ENCODE data around the gene AMBP.

The AMBP gene

DNA sequence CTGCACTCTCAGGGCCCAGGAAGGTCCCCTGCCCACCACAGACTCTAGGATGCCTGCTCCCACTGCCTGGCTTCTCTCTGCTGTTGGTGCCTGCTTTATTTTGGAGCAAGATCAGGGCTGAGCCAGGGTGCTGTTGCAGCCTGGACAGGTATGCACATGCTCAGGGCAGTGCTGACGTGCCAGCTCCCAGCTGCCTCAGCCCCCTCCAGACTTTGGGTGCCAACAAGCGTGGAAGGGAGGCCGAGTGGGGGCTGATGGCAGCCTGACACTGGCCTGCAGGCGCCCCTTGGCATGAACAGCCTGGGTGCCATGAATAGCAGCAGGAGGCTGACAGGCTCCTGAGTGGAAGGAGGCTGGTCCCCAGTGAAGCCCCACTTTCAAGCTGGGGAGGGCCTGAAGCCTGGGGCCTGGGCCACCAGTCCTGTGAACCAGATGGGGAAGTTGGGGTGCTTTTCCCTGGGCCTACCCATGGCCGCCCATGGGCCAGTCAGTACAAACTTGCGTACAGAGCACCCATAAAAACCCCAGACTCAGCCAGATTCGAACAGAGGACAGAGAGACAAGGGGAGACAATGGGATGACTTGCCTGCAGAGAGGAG lies 6.8 kb downstream of the AMBP start:
- no peak for DNase-seq

DNA sequence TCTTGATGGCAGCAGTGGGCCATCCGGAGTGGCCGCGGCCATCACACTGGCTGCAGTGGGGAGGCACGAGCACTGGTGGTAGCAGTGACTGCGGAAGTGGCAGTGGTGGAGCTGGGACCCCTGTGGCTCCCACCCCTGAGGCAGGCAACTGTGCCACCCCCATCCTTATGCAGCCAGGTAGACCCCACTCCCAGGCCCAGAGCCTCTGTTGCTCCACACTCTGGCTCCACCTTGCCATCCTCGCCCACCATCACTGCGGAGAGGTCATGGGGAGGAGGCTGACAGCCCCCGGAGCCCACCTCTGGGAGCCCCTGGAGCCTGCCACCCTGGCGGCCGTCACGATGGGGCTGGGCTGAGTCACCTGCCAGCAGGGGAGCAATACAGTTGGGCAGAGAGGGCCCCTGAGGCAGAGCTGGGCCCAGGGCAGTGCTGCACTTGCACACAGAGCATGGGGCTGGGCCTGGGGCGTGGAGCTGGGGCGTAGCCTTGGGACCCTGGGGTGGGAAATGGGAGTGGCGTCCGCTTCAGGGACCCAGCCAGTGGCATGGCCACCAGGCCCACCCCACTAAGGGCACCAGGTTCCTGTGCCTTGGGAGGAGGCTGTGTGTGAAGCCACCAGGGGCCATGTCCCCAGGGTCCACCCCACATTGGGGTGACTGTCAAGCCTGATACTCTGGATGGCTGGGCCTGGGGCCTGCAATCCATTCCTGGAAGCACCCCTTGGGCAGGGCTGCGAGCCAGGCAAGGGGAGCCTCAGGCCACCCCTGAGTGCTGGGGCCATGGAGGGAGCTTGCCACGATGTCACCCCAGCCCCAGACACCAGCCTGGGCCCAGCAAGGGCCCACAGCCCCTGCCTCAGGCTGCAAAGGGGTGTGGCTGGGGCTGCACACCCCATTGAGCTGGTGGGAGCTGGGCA lies 7.7 kb downstream of the AMBP start:
- DNase-seq, result no peak

DNA sequence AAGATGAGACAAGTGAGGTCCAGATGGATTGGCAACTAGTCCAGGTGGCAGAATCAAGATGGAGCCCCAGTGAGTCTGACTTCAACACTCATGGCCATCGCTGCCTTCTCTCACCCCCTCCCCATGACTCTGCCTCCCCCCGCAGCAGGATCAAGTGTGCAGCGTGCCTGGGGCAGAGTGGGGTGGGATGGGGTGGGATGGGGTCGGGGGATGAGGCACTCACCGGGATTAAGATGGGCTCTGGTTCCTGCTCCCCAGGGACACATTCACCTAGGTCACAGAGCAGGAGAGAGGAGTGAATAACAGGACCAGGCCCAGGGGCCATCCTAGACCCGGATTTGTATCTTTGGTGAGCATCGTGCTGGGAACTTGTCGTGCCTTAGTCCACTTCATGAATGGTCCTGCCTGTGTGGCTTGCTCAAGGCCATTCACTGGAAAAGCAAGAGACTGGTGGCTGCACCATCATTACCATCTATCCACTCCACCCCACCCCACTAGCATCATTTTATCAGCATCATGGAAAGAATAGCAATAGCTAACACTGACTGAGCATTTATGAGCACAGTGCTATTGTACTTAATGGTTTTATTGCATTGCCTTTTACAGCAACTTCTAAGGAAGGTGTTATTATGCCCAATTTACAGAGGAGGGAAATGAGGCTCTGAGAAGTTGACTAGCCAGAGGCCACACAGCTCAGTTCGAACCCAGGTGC lies 8.5 kb downstream of the AMBP start:
- DNase-seq, result no peak

DNA sequence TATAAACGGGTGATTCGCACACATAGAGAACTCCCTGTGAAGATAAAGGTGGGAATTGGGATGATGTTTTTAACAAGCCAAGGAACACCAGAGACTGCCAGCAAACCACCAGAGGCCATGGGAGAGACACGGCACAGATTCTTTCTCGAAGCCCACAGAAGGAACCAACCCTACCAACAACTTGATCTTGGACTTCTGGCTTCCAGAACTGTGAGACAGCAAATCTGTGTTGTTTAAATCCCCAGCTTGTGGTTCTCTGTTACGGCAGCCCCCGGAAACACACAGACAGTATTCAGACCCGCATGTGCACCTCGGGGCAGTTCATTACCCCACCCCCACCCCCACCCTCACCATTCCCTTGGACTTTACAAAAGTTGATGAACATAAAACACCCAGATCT lies 12.8 kb downstream of the AMBP start:
- no peak for DNase-seq

DNA sequence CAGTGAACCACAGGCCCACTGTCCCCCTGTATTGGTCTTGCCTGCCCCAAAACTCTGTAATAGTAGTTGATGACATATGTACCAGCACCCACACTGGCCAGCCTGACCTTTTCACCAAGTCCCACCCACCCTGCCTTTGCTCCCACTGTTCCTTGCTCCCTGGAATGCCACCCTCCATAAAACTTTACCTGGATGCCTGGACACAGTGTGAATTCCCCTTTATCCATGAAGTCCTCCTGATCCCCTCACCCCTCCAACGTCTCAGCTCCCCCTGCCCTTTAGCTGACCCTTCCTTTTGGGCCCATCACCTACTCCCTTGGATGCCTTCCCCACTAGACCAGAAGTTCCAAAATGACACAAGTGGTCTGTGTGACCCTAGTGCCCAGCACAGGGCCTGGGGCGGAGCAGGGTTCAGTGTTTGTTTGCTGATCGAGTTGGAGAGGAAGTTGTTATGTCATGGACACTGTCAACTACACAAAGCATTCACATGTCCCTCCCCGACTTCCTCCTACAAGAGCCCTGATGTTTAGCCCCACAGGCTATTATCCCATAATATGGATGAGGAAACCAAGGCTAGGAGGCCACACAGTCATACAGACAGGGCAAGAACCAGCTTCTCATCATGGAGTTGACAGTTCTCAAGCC lies 16.1 kb downstream of the AMBP start:
- DNase-seq, result no peak

DNA sequence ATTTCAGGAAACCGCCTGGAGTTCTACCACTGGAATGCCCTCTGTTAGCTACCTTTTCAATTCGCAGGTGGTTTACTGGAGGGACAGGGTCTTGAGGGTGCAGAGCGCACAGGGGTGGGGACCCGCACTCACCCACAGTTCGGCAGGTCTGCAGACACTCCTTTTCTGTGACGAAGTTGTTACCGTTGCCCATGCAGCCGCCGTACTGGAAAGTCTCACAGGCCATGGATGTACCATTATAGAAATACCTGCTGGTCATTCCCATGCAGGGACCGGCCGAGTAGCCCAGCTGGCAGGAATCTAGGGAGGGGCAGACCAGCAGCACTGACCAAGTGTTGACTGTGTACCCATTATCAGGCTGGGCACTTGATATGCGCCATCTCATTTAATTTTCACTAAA lies 16.8 kb downstream of the AMBP start:
- DNase-seq, result no peak

DNA sequence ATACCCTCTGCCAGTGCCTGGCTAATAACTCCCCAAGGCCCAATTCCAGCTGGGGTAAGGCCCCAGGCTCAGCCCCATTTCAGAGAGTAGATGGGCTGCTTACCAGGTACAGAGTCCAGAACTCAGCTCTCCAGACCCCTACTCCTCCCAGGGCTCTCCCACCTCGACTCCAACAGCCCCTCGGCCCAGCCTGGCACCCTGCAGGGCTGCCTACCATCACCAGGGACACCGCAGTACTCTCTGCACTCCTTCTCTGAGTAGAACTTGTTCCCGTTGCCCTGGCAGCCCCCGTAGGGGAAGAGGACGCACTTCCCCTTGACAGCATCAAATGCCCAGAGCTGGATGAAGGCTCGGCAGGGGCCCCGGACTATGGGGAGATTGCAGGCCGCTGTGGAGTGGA lies 17.4 kb downstream of the AMBP start:
- no peak for DNase-seq

DNA sequence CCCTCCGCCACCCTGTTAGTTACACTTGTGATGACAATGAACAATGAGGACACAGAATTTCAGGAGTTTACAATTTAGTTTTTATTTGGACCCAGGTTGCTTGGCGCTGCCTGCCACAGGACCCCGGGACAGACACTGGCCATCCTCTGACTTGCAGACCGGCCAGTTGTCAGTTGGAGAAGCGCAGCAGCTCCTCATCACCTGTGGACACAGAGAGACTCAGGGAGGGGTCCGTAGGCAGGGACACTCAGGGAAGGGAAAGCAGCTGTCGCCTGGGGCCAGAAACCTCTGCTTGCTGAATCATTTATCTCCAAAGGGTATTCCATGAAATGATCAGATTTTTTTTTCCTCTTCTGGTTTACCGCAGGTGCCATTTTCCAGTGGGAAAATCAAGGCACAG lies 18.0 kb downstream of the AMBP start:
- no peak for DNase-seq

DNA sequence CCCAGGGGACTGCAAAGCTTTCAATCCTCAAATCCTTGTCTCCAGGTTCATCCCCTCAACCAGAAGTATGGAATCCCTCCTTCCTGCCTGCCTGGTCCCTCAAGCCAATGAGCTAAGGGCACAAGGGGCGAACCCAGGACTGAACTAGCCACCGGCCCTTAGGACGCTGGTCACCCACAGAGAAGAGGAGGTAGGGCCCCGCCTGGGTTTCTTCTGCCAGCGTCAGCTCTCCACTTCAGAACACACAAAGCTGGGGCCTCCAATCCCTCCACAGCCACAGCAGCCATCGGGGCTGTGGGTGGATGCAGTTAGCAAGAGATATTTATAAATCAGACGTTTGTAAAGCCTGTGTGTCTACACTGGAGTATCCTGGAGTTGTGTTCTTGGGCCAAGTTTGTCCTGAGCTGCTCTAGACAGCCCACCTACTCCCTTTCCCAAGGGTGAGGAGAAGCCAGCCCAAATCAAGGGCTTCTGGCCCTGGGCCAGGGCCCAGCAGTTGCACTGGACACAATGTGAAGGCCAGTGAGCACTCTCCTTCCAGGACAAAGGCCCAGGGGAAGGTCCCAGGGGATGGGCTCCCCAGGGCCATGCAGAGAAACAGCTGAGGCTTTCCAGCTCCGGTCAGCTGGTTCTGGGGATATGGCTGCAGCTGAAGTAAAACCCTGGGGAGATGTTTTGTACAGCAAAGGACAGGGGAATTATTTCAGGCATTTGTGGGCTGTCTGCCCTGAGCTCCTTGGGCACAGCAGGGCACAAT lies 18.9 kb downstream of the AMBP start:
- peak; percentile 1 for DNase-seq

DNA sequence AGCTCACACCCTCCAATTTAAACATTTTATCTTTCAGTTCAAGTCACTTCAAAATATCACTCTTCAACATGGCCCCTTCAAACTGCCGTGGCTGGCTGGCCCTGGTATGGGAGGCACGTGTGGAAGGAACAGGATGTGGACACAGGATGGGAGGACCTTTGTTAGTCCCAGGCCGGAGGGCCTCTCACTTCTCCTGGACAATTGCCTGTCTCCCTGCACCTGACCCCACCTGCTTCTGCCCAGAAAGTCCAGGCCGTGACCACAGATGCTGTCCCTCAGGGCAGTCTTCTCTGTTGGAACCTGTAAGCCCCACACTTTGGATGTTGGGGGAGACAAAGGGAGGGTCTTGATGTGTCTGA lies 19.4 kb downstream of the AMBP start:
- DNase-seq, result peak; percentile 7

DNA sequence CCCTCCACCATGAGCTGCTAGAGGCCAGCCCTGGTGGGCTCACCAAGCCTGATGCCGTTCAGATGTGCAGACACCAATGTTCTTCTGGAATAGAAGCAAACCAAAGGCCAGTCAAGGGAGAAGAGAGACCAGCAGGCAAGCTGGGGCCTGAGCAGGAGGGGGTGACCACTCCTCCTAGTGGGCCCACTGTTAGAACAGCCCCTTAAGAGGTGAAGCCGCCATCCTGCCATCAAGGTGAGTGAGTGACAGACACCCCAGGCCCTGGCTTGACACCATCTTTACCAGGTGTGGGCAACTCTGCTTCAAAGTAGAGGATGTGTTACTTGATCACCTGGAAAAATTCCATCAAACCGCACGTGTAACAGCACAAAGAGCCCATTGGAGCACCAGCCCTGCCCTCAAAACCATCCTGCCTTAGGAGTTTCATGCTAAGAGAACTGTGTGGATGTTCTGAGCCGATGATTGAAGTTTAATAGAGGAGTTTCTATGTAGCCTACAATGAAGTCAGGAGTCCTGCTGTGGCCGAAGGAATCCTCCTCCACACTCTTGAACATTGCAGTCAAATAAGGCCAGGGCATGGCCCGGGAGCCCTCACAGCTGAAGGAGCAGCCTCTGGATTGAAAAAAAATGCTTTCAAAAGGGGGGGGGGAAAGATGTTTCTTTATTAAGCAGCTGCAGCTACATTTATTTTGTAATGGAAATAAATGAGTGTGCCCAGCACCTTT lies 20.8 kb downstream of the AMBP start:
- DNase-seq, result peak; percentile 7

DNA sequence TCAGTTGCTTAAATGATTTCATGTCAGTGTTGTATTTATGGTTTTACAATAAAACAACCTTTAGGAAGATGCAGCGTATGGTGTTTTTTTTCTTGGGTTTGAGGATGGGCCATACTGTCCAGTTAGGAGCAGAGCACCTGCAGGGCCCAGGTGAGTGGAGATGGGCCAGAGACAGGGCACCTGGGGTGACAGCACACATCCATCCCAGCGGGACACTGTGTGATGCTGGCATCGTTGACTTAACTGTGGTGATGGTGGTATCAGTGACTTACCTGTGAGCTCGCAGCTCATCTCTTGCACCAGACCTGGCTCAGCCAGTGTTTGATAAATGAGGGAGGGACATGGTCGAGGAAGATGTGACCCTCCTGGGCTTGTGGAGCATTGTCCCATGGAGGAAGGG lies 21.6 kb downstream of the AMBP start:
- no peak for DNase-seq

DNA sequence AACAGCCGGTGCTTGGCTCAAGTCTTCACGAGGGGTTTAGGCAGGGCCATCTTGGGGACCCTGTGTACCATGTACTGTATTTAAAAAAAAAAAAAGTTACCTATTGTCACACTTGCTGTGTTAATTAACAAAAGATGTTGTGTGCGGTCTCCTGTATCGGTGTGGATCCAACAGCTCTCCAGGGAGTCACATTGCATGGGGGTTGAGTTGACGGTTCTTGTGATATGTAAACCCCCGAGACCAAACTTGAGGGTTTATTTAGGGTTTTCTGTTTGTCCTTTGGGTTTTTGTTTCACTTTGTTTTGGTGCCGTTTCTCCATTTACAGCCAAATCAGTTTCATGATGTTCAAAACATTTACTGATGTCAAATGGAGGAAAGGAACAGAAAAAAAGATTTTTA lies 22.2 kb downstream of the AMBP start:
- DNase-seq, result no peak

DNA sequence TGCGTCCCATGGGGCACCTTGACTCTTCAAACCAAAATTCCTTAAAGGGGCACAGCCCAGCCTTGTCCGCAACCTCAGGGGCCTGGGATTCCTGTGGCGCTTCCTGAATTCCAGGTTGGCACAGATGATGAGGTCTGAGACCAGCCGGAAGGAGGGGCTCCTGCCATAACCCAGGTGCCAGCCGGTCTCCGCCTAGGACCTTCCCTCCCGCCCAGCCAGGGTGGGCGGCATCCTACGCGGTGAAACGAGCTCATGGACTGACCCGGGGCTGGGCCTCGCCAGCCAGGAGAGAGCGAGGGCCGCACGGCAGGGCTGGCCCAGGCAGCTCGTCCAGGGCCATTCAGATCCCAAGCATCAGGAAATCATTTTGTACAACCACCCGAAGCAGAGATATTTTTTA lies 23.0 kb downstream of the AMBP start:
- peak; percentile 2 for DNase-seq

DNA sequence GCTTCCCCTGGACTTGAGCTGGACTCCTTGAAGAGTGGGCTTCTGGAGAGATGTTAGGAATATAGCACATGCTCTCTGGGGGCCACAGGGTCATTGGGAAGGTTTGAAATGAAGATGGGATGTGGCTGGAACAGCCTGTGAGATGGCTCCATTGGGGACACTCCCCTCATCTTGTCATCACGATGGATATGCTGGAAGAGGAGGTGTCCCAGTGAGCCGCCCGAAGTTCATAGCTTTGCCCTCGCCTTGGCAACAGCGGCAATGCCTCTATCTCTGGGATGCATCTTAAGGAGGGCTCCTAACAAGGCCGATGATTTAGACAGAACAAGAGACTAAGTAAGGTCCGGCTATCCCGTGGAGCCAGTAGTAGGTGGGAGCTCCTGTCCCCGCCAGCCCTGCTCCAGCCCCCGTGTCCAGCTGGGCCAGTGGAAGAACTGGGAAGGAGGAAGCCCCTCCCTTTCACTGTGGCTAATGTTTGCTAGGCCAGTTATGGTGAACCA lies 23.9 kb downstream of the AMBP start:
- peak; percentile 18 for DNase-seq

DNA sequence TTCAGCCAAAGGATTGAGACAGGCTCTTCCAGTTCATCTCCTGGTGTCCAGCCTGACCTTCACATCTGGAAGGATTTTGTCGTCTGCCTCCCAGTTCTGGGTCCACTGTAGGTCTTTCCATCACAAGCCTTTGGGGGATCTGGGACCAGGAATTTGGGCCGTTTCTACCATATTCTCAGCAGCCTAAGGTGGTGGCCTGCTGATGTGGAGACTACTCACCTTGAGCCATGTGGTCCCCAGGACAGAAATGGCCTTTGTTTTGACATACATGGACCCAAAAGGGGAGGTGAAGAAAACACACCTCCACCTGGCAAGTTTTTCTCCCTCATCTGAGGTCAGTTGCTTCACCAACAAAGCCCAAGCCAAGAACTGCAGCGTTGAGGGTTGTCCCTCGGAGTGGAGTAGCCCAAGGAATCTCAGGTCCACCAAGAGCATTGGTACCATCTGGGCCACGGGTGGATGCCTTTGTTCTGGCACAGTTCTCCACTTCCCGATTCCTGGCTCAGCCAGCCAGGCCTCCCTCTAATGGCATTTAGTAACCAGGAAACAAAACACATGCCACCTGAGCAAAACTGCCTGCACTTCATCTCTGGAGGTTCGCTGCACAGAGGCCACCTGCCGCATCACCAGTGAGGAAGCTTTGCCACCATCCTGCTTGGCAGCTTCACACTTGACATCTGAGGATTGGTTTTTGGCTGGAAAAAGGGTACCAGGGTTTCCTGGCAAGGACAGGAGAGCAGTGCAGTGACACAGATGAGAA lies 24.7 kb downstream of the AMBP start:
- DNase-seq, result peak; percentile 6

DNA sequence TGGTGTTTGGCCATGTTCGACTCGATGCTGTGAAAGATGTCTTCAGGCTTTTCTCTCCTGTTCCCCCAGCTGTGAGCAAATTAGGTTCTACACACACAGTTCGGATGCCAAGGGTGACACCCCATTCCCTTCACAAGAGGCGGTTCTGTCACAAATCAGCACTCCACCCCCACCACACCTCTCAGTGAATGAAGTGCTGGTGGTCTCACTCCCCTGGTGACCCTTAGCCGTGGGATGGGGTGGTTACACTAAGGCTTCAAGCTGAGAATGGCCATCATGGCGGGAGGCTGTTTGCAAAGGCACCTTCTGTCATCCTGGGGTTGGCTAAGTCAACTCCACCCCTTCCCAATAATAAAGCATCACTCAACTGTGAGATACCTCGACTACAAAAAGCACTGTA lies 26.4 kb downstream of the AMBP start:
- peak; percentile 10 for DNase-seq

DNA sequence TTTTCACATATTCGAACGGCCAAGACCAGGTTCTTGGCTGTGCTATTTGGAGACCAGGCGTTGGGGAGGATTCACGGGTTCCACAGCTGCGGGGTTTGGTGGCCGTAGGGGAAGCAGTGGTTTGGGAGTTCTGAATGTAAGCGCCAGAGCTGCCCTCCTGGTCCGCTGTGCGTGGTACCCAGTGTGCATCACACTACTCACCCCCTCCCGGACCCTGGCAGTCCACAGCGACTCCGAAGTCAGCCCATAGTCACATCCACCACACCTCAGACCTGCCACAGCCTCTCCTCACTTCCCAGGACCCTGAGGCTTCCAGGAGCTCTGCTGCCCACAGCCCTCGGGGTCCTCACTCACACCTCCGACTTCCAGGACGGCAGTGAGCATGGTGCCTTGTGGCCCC lies 26.8 kb downstream of the AMBP start:
- DNase-seq, result peak; percentile 3

DNA sequence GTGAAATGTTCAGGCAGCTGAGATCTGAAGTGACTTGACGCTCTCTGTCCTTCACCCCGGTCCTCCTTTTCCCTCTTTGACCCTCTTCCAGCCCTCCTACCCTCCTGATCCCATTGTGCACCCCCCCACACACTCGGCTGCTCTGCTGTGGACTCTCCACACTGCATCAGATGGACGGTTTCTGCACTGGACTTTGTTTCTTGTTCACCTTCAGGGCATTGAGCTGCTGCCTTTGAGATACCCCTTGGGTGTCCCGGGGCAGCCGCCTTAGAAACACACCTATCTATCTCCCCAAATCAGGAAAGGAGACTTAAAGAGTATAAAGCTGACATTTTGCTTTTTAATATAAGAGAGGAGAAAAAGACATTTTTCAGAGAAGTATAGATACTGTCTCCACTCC lies 27.5 kb downstream of the AMBP start:
- peak; percentile 1 for DNase-seq

DNA sequence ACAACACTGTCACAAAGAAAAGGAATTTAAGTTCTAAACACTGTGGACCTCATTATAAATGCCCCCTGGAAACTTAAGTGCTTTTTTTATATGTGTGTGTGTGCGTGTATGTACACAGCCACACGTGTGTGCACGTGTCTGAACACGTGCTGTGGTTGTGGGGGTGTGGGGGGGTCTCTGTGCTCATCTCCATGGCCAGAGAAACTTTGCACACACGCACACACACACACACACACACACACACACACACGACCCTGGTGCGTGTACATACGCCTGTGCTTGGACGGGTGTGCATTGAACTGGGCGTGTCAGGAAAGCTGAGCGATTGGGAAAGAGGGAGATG lies 27.9 kb downstream of the AMBP start:
- no peak for DNase-seq
